Skeletal muscle satellite cell (primary cell): Measurements from ENCODE around the gene FREM1.

Experiments
- H3K27me3 ChIP-seq: 2 replicates; pipeline ENCODE4 v1.7.0; 2013; ENCODE audit warnings: low read length; ENCODE audit not compliant: control insufficient read depth, insufficient read depth
- H3K36me3 ChIP-seq: 2 replicates; pipeline ENCODE4 v1.7.0; 2013; ENCODE audit warnings: mild to moderate bottlenecking, control low read depth, low read length; ENCODE audit not compliant: insufficient read depth
- H3K4me1 ChIP-seq: 2 replicates; pipeline ENCODE4 v1.7.0; 2013; ENCODE audit warnings: low read length; ENCODE audit not compliant: control insufficient read depth, insufficient read depth
- H3K4me2 ChIP-seq: 2 replicates; pipeline ENCODE4 v1.7.0; 2013; ENCODE audit warnings: mild to moderate bottlenecking, low read length
- H3K4me3 ChIP-seq: 2 replicates; pipeline ENCODE4 v1.7.0; 2013; ENCODE audit warnings: low read length
- H3K9ac ChIP-seq: 2 replicates; pipeline ENCODE4 v1.7.0; 2013; ENCODE audit warnings: mild to moderate bottlenecking, low read depth, low read length, moderate library complexity
- H3K9me3 ChIP-seq: replicated peaks from 2 replicates; pipeline ENCODE4 v1.7.0; 2013; ENCODE audit warnings: mild to moderate bottlenecking, control low read depth, low read length

The FREM1 gene

GRCh38 chr9:14831074-14831473 lies 79.2 kb downstream of the FREM1 start:
- H3K4me2 ChIP-seq, result no peak overlapping the region
- no peak overlapping the region for H3K9ac ChIP-seq
- no peak overlapping the region for H3K4me3 ChIP-seq
- no peaks in the 10 kb centered on the region for H3K36me3 ChIP-seq
- H3K27me3 ChIP-seq, result no peaks in the 10 kb centered on the region
- no peaks in the 10 kb centered on the region for H3K4me1 ChIP-seq
- H3K9me3 ChIP-seq, result no peaks in the 10 kb centered on the region

DNA sequence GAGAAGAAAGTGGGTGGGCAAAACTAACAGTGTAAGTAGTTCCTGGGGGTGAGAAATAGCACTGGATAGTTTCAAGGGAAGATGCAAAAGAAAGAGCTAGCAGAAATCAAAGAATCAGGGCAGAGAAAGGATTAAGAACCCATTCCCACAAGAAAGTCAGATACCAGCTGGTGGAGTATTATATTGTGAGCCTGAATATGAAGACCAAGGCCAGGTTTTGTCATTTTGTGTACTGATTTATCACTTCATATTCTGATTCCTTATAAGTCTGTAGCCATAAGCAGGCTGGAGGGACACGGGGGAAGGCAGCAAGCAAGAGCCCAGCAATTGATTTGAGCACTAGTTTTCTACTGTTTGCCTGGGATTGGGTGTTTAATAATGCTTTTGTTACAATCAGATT lies 80.2 kb downstream of the FREM1 start:
- no peaks in the 10 kb centered on the region for H3K9me3 ChIP-seq
- no peaks in the 10 kb centered on the region for H3K4me1 ChIP-seq
- no peak overlapping the region for H3K9ac ChIP-seq
- H3K27me3 ChIP-seq, result no peaks in the 10 kb centered on the region
- no peaks in the 10 kb centered on the region for H3K36me3 ChIP-seq
- no peak overlapping the region for H3K4me3 ChIP-seq
- no peak overlapping the region for H3K4me2 ChIP-seq

DNA sequence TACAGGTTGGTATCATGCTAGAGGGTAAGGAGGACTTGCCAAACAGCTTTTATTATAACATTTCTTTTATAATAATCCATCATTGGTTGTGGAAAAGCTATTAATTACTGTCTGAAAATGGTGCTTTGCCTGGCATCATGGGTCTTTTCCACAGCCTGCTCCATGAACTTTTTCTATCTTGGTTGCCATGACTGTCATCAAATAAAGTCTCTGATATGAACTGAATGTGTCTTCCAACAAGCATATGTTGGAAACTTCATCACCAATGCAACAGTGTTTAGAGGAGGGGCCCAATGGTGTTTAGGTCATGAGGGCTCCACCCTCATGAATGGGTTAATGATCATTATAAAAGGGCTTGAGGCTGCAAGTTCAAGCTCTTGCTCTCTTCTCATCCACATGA lies 81.0 kb downstream of the FREM1 start:
- no peaks in the 10 kb centered on the region for H3K9me3 ChIP-seq

GRCh38 chr9:14827805-14828204 lies 82.4 kb downstream of the FREM1 start:
- Histone ChIP-seq H3K9me3 (no peaks in the 10 kb centered on the region), H3K4me2 (no peak overlapping the region), H3K4me1 (no peaks in the 10 kb centered on the region), H3K27me3 (no peaks in the 10 kb centered on the region), H3K9ac (no peak overlapping the region), H3K4me3 (no peak overlapping the region), H3K36me3 (no peaks in the 10 kb centered on the region)

More for the DNA sequence above, 81.0 kb downstream of the FREM1 start:
- Histone ChIP-seq H3K27me3 (no peaks in the 10 kb centered on the region), H3K4me1 (no peaks in the 10 kb centered on the region), H3K36me3 (no peaks in the 10 kb centered on the region), H3K4me3 (no peak overlapping the region), H3K9ac (no peak overlapping the region), H3K4me2 (no peak overlapping the region)

DNA sequence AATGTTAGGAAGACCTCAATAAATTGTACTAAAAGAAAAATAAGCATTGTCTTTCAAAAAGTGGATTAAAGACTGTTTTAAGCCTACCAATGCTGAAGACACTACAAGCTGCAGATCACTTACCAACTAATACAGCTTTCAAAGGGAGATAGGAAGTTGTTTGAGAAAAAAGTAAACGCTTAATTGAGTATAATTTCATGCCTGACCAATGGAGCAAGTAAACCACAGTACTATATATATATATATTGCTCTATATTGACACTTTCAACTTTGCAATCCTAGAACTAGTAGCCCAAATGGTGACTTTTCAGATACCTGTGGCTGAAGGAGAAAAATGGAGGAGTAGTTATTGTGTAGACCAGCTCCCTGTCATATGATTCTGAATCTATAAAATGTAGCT lies 85.7 kb downstream of the FREM1 start:
- Histone ChIP-seq H3K9ac (no peak overlapping the region), H3K4me2 (no peak overlapping the region), H3K4me3 (no peak overlapping the region), H3K36me3 (no peaks in the 10 kb centered on the region), H3K9me3 (no peaks in the 10 kb centered on the region), H3K4me1 (no peaks in the 10 kb centered on the region), H3K27me3 (no peaks in the 10 kb centered on the region)

DNA sequence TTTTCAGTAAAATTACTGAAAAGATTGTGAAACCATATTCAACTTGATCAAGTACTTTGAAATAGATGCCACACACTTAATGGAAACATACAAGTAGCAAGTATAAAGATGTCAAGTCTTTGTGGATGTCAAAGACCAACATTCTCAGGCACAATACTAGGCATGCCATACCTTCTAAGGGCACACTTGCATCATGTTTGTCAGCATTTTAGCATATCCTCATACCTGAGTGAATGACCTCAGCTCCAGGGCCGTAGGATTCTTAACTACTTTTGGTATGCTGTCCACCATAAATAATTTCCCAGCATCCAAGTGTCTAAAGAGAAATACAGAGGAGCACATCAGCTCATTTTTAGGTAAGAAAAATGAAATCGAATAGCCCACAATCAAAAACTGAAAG lies 86.4 kb downstream of the FREM1 start:
- Histone ChIP-seq H3K4me2 (no peak overlapping the region), H3K9ac (no peak overlapping the region), H3K36me3 (no peaks in the 10 kb centered on the region), H3K9me3 (no peaks in the 10 kb centered on the region), H3K27me3 (no peaks in the 10 kb centered on the region), H3K4me1 (no peaks in the 10 kb centered on the region), H3K4me3 (no peak overlapping the region)

- H3K27me3 ChIP-seq, result no peaks in the 10 kb centered on the region
- no peaks in the 10 kb centered on the region for H3K4me1 ChIP-seq
- no peaks in the 10 kb centered on the region for H3K9me3 ChIP-seq
- no peaks in the 10 kb centered on the region for H3K36me3 ChIP-seq
- no peak overlapping the region for H3K4me2 ChIP-seq
- no peak overlapping the region for H3K9ac ChIP-seq
- H3K4me3 ChIP-seq, result no peak overlapping the region
Observed at GRCh38 chr9:14822666-14823065, 87.6 kb downstream of the FREM1 start.

GRCh38 chr9:14819183-14819582 lies 91.0 kb downstream of the FREM1 start:
- no peaks in the 10 kb centered on the region for H3K27me3 ChIP-seq
- no peak overlapping the region for H3K9ac ChIP-seq
- no peaks in the 10 kb centered on the region for H3K36me3 ChIP-seq
- H3K4me3 ChIP-seq, result no peak overlapping the region
- H3K4me2 ChIP-seq, result no peak overlapping the region
- no peaks in the 10 kb centered on the region for H3K9me3 ChIP-seq
- peaks cover under 1% of the 10 kb centered on the region for H3K4me1 ChIP-seq

DNA sequence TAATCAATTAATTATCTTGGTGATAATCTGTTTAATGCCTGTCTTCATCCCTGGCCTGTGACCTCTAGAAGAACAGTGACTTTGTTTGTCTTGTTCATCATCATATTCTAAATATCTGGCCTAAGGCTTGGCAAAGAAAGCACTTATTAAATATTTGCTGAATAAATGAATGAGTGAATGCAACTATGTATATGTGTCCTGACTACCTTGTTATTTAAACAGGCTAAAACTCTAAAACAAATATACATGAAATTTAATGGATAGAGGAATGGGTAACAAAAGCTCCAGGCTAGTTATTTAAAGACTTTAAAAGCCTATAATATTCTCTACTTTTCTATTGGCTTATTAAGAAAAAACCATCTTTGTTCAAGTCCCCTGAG lies 96.0 kb downstream of the FREM1 start:
- no peak overlapping the region for H3K4me3 ChIP-seq
- H3K4me2 ChIP-seq, result no peak overlapping the region
- H3K4me1 ChIP-seq, result peaks cover 18% of the 10 kb centered on the region
- H3K36me3 ChIP-seq, result no peaks in the 10 kb centered on the region
- H3K9me3 ChIP-seq, result no peaks in the 10 kb centered on the region
- H3K9ac ChIP-seq, result no peak overlapping the region
- no peaks in the 10 kb centered on the region for H3K27me3 ChIP-seq

- no peaks in the 10 kb centered on the region for H3K36me3 ChIP-seq
- peaks cover 18% of the 10 kb centered on the region for H3K4me1 ChIP-seq
- H3K9me3 ChIP-seq, result no peaks in the 10 kb centered on the region
- H3K27me3 ChIP-seq, result no peaks in the 10 kb centered on the region
- H3K4me2 ChIP-seq, result peak overlapping the region; percentile 77
- peak overlapping the region; percentile 57 for H3K4me3 ChIP-seq
- H3K9ac ChIP-seq, result peak overlapping the region; percentile 50
Observed at GRCh38 chr9:14813336-14814248, 96.6 kb downstream of the FREM1 start.

GRCh38 chr9:14812806-14813205 lies 97.4 kb downstream of the FREM1 start:
- Histone ChIP-seq H3K27me3 (no peaks in the 10 kb centered on the region), H3K9ac (peak overlapping the region; percentile 50), H3K4me1 (peaks cover 18% of the 10 kb centered on the region), H3K4me2 (peak overlapping the region; percentile 77), H3K36me3 (no peaks in the 10 kb centered on the region), H3K9me3 (no peaks in the 10 kb centered on the region), H3K4me3 (peak overlapping the region; percentile 57)

DNA sequence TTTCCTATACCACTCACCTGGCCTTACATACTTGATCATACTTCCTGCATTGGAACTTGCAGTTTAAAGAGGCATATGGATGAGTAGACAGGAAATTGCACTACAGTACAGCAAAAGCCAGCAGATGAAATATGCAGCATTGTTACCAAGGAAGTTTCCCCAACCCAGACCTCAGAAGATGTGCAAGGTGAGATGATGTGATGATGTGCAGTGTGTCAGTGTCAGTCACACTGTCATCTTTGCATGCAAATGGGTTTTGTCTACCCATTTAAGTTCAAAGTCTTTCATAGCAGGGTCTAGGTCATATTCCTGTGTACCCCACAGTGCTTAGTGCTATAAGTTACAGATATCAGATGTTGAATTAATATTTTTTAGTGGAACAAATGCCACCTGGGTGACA lies 98.4 kb downstream of the FREM1 start:
- Histone ChIP-seq H3K4me3 (no peak overlapping the region), H3K27me3 (no peaks in the 10 kb centered on the region), H3K9ac (no peak overlapping the region), H3K4me2 (no peak overlapping the region), H3K36me3 (no peaks in the 10 kb centered on the region), H3K4me1 (peaks cover 18% of the 10 kb centered on the region), H3K9me3 (no peaks in the 10 kb centered on the region)
